HG02642 (cell line): ENCODE results near the gene OLFM1.

Source experiments
- ATAC-seq: cut with Tn5 transposase; IDR thresholded peaks from one replicate; pipeline ENCODE4 v1.9.1; 2021; ENCODE audit warnings: mild to moderate bottlenecking; ENCODE audit not compliant: unreplicated experiment, poor library complexity

The OLFM1 gene

DNA sequence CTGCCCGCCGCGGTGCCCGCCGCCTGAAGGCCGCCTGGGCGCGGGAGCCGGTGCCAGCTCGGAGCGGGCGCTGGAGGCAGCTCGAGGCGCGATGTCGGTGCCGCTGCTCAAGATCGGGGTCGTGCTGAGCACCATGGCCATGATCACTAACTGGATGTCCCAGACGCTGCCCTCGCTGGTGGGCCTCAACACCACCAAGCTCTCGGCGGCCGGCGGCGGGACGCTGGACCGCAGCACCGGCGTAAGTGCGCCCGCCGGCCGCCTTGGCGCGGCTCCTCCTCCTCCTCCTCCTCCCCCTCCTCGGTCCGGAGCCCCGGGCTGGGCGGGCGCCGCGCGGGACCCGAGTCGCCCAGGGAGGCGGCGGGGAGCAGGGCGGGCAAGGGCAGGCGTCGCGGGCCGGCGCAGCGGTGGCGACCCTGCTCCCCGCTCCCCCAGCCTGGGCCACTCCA lies 455 bp downstream of the OLFM1 start:
- no peak for ATAC-seq

GRCh38 chr9:135088348-135088978 lies 995 bp downstream of the OLFM1 start:
- ATAC-seq = no peak

DNA sequence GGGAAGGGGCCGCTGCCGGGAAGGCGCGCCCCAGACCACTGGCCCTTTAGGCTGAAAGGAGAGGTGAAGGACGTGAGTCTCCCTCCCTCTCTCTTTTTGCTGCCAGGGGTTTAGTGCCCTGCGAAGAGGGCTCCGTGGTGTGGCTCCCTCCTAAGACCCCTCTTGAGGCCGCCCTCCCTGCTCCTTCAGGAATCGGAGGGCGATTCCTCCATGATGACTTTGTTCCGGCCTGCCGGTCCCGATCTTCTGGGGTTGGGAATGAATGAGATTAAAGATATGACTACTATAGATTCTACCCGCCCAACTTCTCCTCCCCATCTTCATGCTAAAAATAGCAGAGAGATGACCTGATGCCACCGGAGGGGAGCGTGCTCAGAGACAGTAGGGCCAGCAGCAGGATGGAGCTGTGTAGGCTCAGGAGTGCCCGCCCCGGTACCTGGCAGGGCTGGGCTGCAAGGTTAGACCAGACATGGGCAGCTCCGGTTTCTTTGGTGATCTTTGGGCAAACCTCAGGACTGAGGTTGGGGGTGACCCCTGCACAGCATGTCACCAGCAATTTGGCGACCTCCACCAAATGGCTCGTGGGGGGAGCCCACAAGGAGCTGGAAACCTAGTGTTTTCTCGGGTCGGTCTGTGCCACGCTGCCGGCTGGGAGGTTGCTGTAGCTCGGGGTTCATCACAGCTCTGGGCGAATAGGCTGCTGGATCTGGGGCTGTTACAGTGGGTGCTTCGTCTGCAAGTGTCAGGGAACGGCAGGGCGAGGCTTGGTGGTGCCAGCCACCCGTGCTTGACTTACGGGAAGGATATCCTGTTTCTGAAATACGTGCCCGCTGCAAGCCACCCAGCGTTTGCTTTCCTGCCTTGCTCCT lies 1.7 kb downstream of the OLFM1 start:
- no peak for ATAC-seq

DNA sequence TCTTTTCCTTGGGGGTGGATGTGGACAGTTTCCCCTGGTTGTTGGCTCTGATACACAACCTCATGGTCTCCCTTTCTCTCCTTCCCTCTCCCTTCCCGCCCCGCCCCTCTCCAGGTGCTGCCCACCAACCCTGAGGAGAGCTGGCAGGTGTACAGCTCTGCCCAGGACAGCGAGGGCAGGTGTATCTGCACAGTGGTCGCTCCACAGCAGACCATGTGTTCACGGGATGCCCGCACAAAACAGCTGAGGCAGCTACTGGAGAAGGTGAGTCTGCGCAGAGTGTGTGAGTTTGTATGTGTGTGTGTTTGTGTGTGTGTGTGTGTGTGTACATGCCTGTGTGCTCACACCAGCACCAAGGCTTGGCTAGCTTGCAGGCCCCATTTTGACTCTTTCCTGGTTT lies 2.6 kb downstream of the OLFM1 start:
- no peak for ATAC-seq

GRCh38 chr9:135090547-135090946 lies 3.1 kb downstream of the OLFM1 start:
- no peak for ATAC-seq

DNA sequence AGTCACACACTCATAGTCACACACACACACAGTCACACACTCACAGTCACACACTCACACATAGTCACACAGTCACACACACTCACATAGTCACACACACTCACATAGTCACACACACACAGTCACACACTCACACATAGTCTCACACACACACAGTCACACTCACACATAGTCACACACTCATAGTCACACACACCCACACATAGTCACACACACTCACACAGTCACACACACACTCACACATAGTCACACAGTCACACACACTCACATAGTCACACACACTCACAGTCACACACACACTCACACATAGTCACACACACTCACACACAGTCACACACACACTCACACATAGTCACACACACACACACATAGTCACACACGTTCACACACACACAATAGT lies 4.1 kb downstream of the OLFM1 start:
- no peak for ATAC-seq

DNA sequence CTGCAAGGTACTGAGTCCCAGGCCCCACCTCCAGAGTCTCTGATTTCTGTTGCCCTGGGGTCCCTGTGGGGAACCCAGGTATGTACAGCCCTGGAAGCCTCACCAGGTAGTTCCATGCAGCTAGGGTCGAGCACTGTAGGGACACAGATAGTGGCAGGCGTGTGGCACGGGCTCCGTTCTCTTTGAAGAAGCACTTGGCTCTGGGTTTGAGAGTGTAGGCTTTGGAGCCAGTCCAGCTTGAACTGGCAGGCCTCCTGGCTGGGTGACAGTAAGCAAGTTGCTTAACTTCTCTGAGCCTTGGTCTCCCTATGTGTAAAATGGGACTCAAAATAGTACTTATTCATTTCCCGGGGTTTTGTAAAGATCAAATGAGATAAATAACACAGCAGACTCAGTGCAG lies 5.6 kb downstream of the OLFM1 start:
- no peak for ATAC-seq

DNA sequence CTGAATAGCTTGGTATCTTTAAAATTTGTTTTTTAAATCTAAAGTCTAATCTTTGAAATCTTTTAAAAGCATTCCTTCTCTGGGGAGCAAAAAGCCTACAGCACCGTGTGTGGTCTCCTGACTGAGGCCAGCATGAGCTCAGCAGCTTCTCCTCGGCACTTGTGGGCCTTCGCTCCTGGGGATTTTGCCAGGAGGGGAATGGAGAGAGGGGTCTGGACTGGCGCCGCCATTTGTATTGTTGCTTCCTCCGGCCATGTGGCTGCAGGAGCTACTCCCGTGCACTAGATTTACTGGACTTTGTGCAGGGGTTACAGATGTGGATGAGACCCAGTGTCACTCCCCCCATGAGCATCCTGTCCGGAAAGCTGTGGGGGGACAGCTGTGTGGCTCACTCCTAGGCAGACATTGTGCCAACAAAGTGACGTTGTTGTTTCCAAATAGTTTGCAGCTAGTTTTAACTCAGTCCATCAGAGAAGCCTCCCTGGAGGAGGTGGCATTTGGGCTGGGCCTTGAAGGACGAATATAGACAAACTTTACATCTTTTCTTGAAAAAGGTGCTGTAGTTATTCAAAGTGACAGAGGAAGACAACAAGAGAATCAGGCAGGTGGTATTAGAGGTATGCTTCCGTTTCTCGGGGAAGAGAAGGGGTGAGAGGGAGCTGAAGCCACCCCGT lies 6.6 kb downstream of the OLFM1 start:
- no peak for ATAC-seq

DNA sequence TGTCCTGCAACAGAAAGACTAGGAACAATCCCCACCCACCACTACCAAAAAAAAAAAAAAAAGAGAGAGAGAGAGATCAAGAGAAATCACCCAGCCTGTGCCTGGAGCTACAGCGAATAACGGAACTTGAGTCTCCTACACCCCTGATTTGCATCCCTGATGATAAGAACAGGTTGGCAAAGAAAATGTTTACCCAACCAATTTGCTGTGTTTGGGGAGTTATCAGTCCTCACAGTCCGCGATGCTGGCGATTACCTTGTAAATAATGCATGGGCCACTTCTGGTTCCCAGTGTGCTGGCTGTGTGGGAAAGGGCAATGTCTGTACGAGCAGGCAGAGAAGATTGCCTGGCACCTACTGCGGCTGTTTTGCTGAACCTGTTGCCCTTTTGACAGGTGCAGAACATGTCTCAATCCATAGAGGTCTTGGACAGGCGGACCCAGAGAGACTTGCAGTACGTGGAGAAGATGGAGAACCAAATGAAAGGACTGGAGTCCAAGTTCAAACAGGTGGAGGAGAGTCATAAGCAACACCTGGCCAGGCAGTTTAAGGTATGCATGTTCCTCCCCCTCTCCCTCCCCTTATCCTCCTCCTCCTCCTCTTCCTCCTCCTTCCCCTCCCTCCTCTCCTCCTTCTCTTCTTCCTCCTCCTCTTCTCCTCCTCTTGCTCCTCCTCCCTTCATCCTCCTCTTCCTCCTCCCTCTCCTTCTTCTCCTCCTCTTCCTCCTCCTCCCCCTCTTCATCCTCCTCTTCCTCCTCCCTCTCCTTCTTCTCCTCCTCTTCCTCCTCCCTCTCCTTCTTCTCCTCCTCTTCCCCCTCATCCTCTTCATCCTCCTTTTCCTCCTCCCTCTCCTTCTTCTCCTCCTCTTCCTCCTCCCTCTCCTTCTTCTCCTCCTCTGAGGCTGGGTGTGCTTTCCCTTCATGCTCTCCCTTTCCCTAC lies 8.3 kb downstream of the OLFM1 start:
- ATAC-seq = no peak

GRCh38 chr9:135096408-135096895 lies 9.0 kb downstream of the OLFM1 start:
- ATAC-seq = no peak

GRCh38 chr9:135098400-135099105 lies 11.1 kb downstream of the OLFM1 start:
- no peak for ATAC-seq

DNA sequence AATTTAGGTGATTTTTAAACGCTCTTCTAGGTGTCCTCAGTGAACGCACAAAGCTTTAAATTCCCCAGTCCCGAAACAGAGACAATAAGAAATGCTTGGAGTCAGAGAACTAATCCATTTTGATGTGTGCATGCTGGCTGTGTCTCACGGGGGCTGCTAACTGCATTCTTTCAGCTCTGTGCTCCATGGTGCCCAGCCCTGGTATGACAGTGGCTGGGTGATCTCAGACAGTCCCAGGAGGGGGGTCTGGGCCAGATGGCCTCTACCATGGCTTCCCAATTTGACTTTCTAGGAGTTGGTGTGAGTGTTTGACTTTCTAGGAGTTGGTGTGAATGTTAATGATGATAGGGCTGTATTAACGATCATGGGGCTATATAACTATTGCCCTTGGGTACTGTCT lies 12.1 kb downstream of the OLFM1 start:
- no peak for ATAC-seq

DNA sequence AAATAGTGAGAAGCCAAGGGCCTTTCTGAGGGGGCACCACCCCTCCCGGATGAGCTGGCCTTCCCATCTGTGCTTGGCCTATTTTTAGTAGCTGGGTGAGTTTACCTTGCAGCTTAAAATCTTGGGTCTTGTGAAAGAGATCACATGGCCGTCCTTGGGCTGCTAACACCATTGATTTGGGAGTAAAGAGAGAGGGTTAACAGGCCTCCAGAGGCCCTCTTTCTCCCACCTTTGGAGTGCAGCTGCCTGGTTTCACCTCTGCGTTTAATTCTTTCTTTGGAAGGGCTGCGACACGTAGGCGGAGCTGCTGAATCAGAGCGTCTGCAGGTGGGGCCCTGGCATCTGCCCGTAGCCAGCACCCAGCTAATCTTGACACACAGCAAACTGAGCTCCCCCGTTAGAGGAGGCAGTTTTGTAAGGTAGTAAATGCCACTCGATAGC lies 12.8 kb downstream of the OLFM1 start:
- ATAC-seq = no peak

GRCh38 chr9:135100725-135101410 lies 13.4 kb downstream of the OLFM1 start:
- no peak for ATAC-seq

DNA sequence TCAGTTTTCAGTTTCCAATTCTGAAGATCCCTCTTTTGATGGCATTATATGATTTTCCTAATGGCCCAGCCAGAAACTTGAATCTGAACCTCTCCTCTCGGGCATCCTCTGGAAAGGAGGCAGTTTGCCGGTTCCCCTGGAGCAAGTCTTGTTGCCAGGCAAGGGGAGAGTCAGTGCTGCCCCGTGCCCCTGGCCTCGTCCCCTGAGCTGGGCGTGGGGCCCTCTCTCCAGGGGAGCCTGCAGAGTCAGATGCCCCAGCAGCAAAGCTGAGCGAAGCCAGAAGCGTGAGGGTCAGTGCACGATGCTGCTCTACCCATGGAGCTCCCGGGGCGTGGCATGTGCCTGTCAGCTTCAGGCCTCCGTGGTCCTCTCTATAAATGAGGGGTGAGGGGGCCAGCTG lies 14.0 kb downstream of the OLFM1 start:
- ATAC-seq = no peak

GRCh38 chr9:135101926-135102325 lies 14.5 kb downstream of the OLFM1 start:
- ATAC-seq = no peak

DNA sequence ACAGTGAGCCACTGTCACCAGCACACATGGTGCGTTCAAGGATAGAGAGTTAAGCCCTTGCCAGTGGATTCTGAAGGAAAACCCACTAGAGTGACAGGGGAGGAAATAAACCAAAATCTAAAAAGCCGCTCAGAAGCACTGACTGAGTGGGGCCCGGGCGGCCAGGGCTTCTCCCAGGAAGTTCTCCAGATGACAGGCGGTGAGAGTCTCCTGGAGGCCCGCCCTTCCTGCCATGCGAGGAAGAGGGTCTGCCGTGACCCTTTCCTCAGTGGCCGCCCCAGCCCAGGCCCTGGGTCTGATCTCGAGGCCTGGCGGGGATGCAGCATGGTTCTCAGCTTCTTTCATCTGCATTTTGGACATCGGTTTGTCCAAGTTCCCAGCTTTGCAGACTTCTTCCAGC lies 14.9 kb downstream of the OLFM1 start:
- no peak for ATAC-seq

GRCh38 chr9:135103001-135103446 lies 15.6 kb downstream of the OLFM1 start:
- no peak for ATAC-seq
